GM21786 (cell line): ENCODE data around the gene TPK1.

Source experiments
- ATAC-seq: cut with Tn5 transposase; IDR thresholded peaks from one replicate; pipeline ENCODE4 v1.9.1; 2021; ENCODE audit not compliant: unreplicated experiment

TPK1 gene

GRCh38 chr7:144835652-144836544, at the start of gene TPK1:
TPK1 (minus strand) TSS chr7:144836053; CDS start chr7:144835602, 451 bp downstream.
- peak; percentile 87 for ATAC-seq

DNA sequence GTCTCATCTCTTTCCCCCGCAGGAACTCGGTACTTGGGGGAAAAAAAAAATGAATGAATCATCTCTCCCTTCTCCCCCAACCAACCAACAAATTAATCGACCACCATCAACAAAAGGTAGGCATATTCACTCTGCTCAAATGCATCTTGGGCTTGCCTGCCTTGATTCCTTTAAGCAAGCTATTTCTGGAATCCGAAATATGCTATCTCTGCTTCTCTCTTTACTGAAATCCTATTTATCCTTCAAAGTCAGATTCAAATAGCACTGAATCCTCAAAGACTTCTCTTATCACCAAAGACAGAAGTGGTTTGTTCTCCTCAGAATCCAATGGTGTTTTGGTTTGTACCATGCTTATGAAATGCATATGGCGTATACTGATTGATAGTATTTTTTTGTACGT, 49.6 kb upstream of the TPK1 start:
- no peak for ATAC-seq

DNA sequence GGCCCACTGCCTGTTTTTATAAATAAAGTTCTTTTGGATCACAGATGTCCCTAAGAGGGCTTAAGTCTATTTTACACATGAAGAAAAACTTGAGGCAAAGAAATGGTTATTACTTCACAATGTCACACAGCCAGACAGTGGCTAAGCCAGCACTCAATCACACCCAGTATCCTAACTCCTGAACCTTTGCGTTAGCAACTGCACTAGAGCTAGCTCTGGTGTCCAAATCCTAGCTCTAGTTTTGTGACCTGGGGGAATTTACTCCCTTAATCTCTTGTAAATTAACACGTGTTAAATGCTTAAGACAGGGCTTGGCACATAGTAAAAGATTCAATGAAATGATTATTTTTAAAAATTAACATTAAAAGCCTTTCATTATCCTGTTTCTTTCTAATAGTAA, 49.0 kb upstream of the TPK1 start:
- ATAC-seq, result no peak

- no peak for ATAC-seq
Measured at GRCh38 chr7:144873316-144873845, 37.5 kb upstream of the TPK1 start.

- ATAC-seq, result no peak
Measured at GRCh38 chr7:144869082-144869481, 33.2 kb upstream of the TPK1 start.

DNA sequence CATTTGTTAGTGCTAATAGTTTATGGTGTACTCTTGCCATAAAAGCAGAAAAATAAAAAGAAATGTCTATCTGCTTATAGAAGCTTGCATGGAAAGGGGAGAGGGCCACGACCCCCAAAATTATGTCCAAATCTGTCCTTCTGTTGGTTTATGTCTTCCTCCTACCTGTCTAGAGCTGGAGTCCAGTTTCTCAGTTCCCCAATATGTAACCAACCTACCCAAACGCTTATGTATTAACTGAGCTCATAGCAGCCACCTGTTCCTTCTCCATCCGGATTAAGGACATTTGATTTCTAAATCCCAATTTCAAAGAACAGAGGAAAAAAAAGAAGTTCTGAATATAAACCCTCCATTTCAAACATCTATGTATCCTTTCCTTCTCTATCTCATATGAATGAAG, 30.3 kb upstream of the TPK1 start:
- ATAC-seq, result no peak

GRCh38 chr7:144863320-144863647, 27.4 kb upstream of the TPK1 start:
- ATAC-seq, result no peak

GRCh38 chr7:144862612-144863319, 26.9 kb upstream of the TPK1 start:
- no peak for ATAC-seq

DNA sequence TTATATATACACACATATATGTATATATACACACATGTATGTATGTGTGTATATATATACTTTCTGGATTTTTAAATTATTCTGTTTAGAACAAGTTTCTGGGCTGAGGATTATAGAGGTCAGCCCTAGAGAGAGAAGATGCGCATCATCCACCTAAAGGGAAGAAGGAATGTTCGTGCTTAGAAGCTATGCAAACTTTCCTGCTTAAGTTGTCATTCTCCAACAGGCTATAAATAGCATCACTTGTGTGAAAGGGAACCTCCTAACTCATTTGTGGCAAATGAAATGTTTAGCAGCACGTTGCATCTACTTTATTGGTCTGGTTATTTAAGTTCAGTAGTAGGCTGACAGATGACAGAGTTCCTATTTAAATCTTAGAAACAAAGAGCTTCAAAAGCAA, 23.9 kb upstream of the TPK1 start:
- no peak for ATAC-seq

- no peak for ATAC-seq
Measured at GRCh38 chr7:144857463-144857862, 21.6 kb upstream of the TPK1 start.

- no peak for ATAC-seq
Measured at GRCh38 chr7:144854839-144855424, 19.1 kb upstream of the TPK1 start.

GRCh38 chr7:144853542-144853941, 17.7 kb upstream of the TPK1 start:
- no peak for ATAC-seq

DNA sequence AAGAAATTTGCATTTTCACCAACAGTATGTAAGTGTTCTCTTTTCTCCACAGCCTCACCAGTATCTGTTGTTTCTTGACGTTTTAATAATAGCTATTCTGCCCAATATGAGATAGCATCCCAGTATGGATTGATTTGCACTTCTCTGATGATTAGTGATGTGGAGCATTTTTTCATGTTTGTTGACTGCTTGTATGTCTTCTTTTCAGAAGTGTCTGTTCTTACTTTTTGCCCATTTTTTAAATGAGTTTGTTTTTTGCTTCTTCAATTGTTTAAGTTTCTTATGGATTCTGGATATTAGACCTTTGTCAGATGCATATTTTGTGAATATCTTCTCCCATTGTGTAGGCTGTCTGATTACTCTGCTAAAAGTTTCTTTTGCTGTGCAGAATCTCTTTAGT, 12.2 kb upstream of the TPK1 start:
- ATAC-seq, result no peak

DNA sequence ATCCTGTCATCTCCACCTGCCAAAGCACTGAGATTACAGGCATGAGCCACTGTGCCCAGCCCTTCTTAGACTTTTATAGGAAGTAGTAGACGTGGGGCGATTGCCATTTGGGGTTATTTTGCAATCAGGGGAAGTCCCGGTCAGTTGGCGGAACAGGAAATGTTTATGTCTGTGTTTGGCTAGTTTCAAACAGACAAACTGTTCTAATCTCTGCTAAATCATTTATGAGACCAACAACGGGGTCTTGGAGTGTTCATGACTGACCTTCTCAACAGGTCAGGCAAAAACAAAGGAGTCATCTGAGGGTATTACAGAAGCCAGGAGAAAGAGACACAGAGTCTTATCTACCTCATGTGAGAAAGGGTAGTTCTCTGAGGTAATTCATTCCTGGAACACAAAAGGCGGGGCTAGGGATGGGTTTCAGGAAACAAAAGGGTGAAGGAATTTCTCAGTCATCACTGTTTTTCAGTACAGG, 6.6 kb upstream of the TPK1 start:
- ATAC-seq, result peak; percentile 92

DNA sequence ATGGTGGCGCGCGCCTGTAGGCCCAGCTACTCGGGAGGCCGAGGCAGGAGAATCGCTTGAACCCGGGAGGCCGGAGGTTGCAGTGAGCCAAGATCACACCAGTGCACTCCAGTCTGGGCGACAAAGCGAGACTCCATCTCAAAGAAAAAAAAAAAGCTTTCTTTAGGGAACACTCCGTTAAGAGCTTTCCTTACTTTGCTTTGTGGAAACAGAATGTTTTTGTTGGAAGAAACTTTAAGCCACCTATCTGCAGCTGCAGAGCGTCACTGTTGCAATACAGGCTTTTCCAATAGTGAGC, 641 bp upstream of the TPK1 start:
- ATAC-seq, result no peak

DNA sequence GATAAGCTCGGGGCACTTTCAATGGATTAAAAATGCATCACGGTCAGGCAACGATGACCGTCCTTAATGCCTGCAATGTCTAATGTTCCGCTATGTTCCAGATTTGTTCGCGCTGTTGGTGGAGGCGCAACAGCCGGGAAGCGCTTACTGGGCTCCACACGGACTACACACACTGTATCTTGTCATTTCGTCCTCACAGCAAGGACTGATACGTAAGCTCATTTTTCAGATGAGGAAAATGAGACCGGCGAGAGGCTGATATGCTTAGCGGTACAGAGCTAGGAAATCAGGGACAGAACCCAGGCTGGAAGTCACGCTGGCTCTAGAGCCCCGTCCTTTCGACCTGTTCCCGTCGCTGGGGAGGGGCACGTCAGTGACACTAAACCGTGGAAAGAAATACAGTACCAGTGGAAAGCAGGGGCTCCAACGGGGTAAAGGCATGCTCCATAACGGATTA, 670 bp downstream of the TPK1 start:
- peak; percentile 26 for ATAC-seq

GRCh38 chr7:144834641-144835144, 1.2 kb downstream of the TPK1 start:
- ATAC-seq, result peak; percentile 30

- ATAC-seq, result no peak
Measured at GRCh38 chr7:144830811-144831210, 5.0 kb downstream of the TPK1 start.

- ATAC-seq, result no peak
Measured at GRCh38 chr7:144830024-144830785, 5.6 kb downstream of the TPK1 start.

- no peak for ATAC-seq
Measured at GRCh38 chr7:144827621-144828020, 8.2 kb downstream of the TPK1 start.

- ATAC-seq, result no peak
Measured at GRCh38 chr7:144826208-144826607, 9.6 kb downstream of the TPK1 start.
